NCI-H345 treated with DMSO at 0.1 percent for 48 hours (cell line): Measurements from ENCODE around the gene AKAP7.

Source experiments
- DNase-seq: peaks from one replicate; lab custom pipeline; 2025; ENCODE audit not compliant: unreplicated experiment; lab: John Stamatoyannopoulos, UW

AKAP7 gene

GRCh38 chr6:131199568-131200272, 64.5 kb downstream of the AKAP7 start:
- DNase-seq = peak; percentile 3

- no peak for DNase-seq
These were observed 70.4 kb downstream of the AKAP7 start for GRCh38 chr6:131205481-131206244.

- no peak for DNase-seq
These were observed 71.4 kb downstream of the AKAP7 start for GRCh38 chr6:131206463-131207251.

- DNase-seq = no peak
These were observed 73.5 kb downstream of the AKAP7 start for GRCh38 chr6:131208787-131209186.

- no peak for DNase-seq
These were observed 75.2 kb downstream of the AKAP7 start for GRCh38 chr6:131210469-131210868.

GRCh38 chr6:131212024-131212423, 76.8 kb downstream of the AKAP7 start:
- DNase-seq = no peak

- DNase-seq = no peak
These were observed 77.6 kb downstream of the AKAP7 start for GRCh38 chr6:131212913-131213312.

GRCh38 chr6:131213501-131213990, 78.3 kb downstream of the AKAP7 start:
- DNase-seq = no peak

GRCh38 chr6:131215219-131215618, 80.0 kb downstream of the AKAP7 start:
- no peak for DNase-seq

- DNase-seq = no peak
These were observed 81.0 kb downstream of the AKAP7 start for GRCh38 chr6:131216246-131216645.

- no peak for DNase-seq
These were observed 87.5 kb downstream of the AKAP7 start for GRCh38 chr6:131222773-131223172.

GRCh38 chr6:131223416-131223815, 88.1 kb downstream of the AKAP7 start:
- no peak for DNase-seq

- DNase-seq = no peak
These were observed 89.9 kb downstream of the AKAP7 start for GRCh38 chr6:131225127-131225526.

- no peak for DNase-seq
These were observed 90.7 kb downstream of the AKAP7 start for GRCh38 chr6:131225959-131226358.

- no peak for DNase-seq
These were observed 91.3 kb downstream of the AKAP7 start for GRCh38 chr6:131226459-131227157.

GRCh38 chr6:131227158-131227543, 91.9 kb downstream of the AKAP7 start:
- no peak for DNase-seq

GRCh38 chr6:131231103-131231502, 95.8 kb downstream of the AKAP7 start:
- DNase-seq = no peak

GRCh38 chr6:131231891-131232290, 96.6 kb downstream of the AKAP7 start:
- no peak for DNase-seq

- no peak for DNase-seq
These were observed 109.7 kb downstream of the AKAP7 start for GRCh38 chr6:131244942-131245341.

- no peak for DNase-seq
These were observed 114.9 kb downstream of the AKAP7 start for GRCh38 chr6:131250122-131250521.

GRCh38 chr6:131250936-131251335, 115.7 kb downstream of the AKAP7 start:
- no peak for DNase-seq
